Ureter (tissue), 1 donor: ENCODE measurements around the gene MXD3. TPM values are rescaled to one million over a fixed set of nuclear protein-coding genes. Genes with fewer than 3 reads are reported as not detected.
"Not testable (repeated sequence)": the region's sequence is repeated elsewhere in the genome, so short reads cannot be mapped to it uniquely, and the experiment has no call there.

Experiments
- DNase-seq: peaks from one replicate; pipeline ENCODE4 v3.0.0-alpha.2; 2020; ENCODE audit warnings: low spot score
- total RNA-seq: library from RNA; stranded (reverse); gene quantifications from one replicate; pipeline ENCODE4 v1.2.4, GENCODE V29; 2023
- donor health status: DM: yes; HTN: yes; CAD: no.

Gene MXD3, protein sequence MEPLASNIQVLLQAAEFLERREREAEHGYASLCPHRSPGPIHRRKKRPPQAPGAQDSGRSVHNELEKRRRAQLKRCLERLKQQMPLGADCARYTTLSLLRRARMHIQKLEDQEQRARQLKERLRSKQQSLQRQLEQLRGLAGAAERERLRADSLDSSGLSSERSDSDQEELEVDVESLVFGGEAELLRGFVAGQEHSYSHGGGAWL
- total RNA-seq: 7.8 TPM

DNA sequence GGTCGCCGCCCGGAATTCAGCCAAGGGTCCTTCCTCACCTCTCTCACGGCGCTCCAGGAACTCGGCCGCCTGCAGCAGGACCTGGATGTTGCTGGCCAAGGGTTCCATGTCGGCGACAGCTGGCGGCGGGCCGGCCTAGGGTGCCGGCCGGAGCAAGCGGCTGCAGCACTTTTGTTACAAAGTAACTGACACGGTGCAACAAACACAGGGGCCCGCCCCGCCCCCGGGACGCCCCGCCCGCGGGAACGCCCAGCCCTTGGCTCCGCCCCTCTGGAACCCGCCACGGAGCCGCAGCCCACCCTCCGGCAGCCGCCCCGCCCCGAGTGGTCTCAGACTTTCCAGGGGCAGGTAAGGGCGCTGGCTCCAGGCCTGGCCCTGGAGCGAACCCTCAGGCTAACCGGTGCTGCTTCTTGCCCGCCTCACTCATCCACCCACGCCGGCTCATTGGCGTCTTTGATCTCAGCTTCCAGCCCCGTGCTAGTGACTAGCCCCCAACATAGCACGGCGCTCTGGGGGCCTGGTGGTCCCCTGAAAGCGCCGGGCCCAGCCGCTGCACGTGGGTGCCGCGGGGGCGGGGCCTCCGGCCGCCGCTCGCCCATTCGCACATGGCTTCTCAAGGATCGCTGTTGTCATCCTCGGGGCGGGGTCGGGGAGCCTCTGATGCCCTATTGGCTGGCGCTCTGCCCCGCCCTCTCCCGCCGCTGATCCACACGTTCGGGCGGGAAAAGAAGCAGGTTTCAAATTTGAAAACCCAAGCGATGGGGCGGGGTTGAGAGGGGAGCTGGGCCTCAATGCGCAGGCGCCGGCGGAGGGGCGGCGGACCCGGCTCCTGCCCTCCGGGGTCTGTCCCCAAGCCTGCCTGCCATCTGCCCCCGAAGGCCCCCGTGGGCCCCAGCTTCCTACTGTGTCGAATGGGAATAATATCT is at the start of gene MXD3:
MXD3 (minus strand) TSS at position 176 of the 926 bp plus-strand sequence; CDS start at position 108, 68 bp downstream.
- DNase-seq: peak; percentile 96

DNA sequence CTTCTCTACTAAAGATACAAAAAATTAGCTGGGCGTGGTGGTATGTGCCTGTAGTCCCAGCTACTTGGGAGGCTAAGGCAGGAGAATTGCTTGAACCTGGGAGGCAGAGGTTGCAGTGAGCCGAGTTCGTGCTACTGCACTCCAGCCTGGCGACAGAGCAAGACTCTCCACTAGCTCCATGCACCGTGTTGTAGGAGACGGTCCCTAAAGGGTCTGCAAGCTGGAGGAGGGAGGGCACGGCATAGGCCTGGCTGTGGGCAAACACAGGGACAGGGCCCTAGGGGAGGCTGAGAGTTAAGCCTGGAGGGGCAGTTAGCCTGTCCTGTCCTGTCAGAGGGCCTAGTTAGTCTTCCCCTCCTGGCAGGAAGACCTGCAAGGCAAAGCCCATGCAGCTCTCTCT is 49.0 kb upstream of the MXD3 start:
- DNase-seq: not testable (repeated sequence)

DNA sequence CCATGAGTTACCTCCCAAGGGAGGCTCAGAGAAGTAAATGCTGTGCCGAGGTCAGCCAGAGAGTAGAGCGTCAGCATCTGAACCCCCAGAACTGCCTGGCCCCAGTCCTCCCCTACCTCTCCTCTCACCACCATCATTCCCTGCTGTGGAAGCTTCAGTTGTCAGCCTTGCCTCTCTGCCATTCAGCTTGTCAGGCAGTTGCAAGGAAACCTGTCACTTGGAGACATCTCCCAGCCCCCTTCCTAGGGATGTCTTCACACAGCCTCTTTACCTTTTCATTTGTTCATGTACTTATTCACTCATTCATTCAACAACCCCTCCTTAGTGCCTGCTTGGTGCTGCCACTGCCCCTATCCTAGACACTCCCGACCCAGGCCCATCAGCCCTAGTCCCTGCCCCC is 48.2 kb upstream of the MXD3 start:
- no peak for DNase-seq

DNA sequence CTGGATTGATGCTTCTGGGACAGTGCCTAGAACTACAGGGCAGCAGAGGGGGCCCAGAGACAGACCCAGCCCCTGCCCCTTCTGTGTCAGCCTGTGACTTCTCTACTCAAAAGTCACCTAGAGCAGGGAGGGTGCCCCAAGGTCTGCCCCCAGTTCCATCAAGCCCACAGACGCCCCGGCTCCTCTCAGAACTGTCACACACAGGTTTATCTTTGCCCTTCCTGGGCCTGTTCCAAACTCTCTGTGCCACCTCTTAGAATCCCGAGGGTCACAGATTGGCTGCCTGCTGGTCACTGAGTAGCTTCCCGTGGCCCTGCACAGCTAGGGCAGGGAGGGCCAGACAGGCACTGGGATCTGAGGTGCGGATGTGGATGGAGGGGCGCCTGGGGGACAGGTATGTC is 47.8 kb upstream of the MXD3 start:
- DNase-seq: no peak

DNA sequence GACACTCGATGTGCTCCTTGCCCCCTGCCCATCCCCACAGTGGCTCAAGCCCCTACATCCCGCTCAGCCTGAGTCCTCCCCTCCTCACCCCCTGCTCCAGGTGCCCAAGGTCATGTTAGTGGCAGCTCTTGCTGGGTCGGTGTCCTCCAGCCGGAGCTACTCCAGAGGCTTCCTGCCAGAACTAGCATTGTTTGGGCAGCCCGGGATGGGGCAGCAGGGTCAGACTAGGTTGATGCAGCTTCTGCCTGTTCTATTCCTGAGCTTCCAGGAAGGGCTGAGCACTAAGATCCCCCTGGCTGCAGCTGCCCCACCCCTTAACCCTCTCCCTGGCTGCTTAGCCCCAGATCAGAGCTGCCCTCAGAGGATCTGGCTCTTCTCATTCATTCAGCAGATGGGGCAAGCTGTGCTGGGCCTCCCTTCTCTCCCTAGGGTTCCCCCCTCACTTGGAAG is 46.7 kb upstream of the MXD3 start:
- no peak for DNase-seq

DNA sequence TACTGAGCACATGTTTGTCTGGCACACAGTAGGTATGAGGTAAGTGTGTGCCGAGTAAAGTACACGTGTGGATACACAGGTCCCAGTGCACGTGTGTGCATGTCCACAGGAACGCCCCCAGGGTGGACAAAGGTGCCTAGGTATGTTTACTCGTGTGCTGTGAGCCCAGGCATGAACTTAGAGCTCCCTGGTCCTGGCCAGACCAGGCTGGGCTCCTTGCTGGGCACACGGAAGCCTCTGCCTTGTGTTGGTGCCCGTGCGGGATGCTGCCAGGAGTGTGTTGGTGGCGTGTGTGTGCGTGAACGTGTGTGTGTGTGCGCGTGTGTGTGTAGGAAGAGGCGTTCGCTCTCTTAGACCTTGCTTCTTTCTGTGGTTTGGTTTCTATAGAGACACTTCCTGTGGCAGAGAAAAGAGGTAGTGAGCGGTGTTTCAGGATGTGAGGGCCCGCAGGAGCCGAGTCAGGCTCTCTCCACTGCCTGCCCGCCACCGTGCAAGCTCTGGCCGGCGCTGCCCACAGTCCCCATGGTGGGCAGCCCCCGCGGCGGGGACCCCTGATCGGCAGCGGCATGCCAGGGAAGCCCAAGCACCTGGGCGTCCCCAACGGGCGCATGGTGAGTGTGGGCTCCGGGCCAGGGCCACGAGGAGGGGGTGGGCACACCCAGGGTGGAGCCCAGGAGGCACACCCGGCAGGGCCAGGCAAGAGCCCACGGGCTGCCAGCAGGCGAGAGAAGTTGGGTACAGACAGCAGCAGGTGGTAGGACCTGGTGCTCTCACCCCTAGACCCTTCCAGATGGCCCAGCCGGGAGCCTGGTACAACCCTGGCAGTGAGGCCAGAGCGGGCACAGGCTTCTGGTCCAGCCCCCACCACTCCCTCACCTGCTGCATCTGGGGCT is 46.0 kb upstream of the MXD3 start, which contains the start of gene RGS14:
RGS14 (plus strand) TSS at position 466 of the 893 bp plus-strand sequence; CDS start at position 567, 101 bp downstream.
- no peak for DNase-seq

DNA sequence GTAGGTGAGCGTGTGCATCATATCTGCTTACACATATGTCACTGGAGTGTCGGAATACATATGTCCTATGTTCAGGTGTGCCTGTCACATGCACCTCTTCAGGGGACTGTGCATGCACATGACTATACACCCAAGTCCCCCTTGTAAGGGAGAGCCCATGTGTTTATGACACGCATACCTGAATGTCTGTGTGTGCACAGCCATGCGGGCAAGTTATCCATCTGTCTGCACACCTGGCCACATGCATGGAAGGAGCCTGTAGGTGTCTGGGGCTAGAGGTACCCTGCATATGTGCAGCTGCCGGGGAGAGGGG is 45.4 kb upstream of the MXD3 start:
- no peak for DNase-seq

DNA sequence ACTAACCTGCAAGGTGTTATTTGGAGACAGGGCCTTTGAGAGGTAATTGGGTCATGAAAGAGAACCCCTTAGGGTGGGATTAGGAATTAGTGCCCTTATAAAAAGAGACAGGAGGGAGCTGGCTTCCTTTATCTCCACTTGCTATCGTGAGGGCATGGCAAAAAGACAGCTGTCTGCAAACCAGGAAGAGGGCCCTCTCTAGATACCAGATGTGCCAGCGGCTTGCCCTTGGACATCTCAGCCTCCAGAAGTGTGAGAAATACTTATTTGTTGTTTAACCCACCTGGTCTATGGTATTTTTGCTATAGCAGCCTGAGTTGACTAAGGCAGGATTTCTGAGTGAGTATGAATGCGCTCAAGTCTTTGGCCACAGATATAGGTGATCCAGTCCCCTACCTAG is 45.0 kb upstream of the MXD3 start:
- no peak for DNase-seq

DNA sequence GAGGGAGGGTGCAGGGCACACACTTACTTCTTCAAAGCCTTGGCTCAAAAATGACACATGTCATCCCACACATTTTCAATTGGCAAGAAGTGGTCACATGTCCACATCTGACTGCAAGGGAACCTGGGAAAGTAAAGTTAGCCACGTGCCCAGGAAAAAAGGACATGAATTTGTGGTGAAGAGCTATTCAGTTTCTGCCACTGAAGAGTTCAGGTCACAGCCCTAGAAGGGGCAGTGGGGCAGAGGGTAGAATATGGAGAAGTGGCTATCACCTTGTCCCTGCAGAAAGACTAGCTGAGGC is 44.1 kb upstream of the MXD3 start:
- no peak for DNase-seq

DNA sequence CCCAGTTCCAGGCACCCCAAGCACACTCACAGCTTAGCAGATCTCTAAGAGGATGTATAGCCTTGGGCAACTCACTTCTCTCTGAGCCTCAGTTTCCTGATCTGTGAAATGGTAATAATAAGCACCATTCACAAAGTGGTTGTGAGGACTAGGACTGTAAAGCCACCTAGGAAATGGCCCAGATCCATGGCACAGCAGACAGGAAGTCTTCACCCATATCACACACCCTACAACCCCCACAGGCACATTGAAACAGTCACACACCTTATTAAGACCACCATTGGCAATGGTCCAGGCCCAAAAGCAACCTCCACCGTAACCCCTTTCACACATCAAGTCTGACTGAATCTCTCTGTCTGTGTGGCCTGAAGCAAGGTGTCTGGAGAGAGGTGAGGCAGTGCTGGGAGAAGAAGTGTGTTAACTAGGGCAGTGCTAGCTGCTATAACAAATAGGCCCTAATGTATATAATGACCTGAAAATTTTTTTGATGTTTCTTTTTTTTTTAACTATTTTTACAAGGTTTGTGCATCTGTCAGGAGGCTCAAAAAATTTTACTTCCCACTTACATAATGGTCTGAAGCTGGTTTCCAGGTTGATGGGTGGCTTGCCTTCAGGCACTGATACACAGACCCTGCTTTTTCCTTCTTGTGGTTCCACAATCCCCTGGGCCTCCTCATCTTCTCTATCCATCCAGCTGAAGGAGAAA is 43.6 kb upstream of the MXD3 start:
- DNase-seq: no peak

DNA sequence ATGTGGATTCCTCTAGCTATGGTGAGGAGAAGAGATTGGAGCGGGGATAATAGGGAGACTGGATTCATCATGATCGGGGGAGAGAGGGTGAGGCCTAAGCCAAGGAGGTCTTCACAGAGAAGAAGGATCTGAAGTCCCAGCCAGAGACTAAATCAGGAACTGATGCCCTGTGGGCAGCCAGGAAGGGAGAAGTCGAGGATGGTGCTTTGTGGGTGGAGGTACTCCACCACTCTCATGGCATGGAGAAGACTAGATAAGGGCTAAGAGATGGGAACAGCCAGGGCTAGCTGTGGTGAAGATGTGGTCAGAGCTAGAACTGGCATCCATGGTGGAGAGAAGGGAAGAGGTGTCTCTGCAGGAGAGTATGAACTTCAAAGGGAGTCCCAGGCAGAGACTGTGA is 43.0 kb upstream of the MXD3 start:
- DNase-seq: no peak

DNA sequence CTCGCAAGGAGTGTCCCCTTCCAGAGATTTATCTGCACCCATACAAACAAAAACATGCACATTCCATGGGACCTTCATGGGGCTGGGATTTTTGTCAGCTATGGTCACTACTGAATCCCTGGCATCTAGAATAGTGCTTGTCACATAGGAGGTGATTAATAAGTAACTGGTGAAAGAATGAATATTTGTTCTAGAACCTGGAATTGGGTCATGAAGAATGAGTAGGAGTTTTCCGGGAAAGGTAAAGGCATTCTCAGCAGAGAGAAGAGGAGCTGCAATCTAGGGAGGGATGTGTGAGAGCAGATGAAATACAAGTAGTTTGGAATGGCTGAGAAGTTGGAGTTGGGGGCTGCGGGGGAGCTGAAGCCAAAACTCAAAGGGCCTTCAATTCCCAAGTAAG is 42.6 kb upstream of the MXD3 start:
- DNase-seq: no peak

DNA sequence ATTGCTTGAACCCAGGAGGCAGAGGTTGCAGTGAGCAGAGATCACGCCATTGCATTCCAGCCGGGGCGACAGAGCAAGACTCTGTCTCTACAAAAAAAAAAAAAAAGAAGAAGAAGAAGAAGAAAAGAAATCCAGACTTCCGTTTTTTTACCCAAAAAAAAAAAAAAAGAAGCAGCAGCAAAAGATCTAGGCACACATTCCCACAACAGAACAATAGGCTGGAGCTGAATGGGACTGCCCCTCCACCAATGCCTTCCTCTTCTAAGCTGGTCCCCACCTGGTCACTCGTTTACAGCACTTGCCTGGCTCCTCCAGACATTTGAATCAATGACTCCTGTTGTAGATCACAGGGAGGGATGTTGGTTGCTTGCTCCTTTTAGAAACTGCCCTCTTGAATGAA is 41.4 kb upstream of the MXD3 start:
- no peak for DNase-seq

DNA sequence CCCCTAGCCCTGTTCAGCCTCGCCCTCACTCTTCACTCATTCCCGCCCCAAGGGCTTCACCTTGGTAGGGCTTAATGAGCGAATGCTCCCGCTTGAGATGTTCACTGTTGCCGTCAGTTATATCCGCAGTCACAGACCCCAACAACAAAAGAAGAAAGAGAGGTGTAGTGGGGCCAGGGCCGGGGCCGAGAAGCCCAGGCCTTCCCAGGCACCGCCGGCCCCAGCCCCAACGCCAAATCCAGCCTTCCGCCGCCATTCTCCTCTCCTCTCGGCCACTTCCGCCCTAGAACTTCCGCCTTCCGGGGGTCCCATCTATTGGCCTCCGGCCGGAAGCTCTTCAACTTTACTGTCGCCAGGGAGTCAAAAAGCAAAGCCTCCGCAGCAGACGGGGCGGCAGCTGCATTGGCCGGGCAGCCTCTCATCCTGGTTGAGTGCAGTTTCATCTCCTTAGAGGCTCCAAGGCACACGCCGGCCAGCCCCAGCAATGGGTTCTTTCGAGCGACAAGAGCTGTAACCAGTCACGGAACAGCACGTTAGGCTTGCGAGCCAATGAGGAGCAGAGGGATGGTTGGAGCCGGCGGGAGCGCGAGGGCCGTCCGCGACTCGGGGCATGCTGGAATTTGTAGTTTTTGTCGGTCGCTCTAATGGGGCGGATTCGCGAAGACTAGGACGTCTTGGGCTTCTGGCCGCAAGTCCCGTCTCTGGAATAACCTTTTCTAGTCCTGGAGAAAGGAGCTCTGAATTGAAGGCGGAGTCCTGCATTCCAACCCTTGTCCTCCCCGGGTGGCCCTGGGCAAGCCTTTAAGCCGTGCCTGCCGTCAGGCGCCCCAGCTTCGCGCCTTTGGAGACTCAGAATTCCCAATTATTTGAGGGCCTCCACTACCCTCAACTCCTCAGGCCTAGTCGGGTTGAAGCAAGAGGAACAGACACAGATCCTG is 40.0 kb upstream of the MXD3 start, which contains the start of gene LMAN2:
LMAN2 (minus strand) TSS at position 277 of the 938 bp plus-strand sequence; CDS start at position 256, 21 bp downstream.
- peak; percentile 95 for DNase-seq

DNA sequence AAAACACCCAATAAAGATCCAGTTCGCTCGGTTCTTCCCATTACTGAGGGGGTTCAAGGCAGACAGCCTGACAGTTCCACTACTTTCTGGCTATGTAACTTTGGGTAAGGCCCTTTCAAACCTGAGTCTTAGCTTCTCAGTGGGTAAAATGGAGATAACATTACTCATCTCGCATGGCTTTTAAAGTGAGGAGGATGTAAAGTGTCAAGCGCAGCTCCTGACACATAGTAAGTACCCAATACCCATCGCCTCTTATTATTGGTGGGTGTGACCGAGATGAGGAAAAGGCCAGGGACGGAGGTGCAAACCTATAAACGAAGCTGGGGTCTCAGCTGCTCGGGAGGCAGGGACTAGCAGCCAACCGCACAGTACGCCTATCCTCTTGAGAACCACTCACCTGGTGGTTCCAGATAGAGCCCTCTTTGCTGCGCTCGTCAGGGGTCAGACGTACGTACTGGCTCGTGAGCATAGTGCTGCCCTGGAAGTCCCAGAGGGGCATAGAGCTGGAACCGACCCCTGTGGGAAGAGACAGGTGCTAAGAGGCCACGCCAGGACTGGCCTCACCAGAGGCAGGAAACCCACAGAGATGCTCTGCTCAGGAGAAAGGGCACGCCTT is 39.2 kb upstream of the MXD3 start:
- DNase-seq: no peak

DNA sequence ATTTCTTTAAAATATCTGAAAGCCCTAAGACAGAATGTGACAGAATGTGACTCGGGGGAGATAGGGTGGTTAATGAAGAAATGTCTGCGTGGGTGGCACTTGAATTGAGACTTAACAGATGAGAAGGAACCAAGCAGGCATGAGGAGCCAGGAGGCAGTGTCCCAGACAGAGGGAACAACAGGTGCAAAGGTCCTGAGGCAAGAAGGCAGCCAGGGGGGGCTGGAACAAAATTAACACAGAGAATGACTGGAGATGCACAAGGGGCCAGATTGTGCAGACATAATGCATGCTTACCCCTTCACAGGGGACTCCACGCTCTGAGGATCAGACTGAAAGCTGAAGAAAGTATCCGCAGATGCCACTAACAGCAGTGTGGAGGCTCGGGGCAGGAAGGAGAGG is 38.1 kb upstream of the MXD3 start:
- no peak for DNase-seq

DNA sequence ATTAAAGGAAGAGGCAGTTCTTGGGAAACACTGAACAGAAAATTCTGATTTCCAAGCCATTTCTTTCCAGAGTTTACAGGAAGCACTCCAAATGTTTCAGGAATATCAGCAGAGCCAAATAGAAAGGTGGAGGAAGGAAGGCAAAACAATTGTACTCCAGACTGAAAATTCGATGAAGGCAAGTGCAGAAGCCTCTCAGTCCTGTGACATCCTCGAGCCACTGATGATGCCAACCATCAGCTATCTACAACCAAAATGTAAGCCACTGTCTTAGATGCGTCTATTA is 37.6 kb upstream of the MXD3 start:
- no peak for DNase-seq

DNA sequence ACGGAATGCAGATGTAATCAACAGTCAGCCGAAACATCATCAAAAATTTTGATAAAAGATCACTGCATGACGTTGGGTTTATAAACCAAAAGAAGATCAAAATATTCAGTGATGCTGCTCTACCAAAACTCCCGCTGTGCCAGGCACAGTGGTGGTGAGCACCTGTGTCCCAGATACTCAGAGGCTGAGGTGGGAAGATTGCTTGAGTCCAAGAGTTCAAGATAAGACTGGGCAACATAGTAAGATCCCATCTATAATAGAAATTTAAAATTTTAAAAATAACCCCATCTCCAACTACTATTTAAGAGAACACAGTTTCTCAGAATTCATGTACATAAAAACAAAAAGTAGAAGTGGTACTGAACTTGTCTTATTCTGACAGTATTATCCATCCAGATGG is 36.0 kb upstream of the MXD3 start:
- no peak for DNase-seq

DNA sequence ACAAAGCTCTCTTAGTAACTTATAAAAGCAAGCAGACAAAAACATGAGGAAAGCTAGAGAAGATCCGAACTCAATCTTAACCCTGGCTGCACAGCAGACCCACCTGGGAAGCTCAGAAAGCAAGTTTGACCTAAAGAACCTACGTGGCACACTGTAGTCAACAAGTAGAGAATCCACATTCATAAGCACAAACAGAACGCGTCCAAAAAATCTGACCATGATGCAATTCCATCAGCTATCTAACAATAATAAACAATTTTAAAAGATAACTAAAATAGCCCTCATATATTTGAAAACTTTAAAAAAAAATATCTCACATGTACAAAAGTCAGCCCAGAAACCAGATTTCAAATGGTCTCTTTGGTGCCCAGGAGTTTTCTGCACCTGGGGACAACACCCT is 35.1 kb upstream of the MXD3 start:
- no peak for DNase-seq

DNA sequence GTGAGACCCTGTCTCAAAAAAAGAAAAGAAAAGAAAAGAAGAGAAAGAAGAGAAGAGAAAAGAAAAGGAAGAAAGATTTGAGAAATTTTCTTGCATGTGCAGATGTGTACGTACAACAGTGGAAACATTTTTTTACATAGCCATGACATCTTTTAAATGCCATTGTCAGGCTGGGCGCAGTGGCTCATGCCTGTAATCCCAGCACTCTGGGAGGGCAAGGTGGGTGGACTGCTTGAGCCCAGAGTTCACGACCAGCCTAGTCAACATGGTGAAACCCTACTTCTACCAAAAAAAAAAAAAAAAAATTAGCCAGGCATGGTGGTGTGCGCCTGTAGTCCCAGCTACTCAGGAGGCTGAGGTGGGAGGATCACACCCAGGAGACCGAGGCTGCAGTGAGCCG is 33.2 kb upstream of the MXD3 start:
- DNase-seq: no peak
